WTC11 (cell line): ENCODE data around the gene GABRR2.

Experiments used
- ATF2 ChIP-seq: sonication (generic); formaldehyde crosslinking; IDR thresholded peaks from 2 replicates; pipeline ENCODE4 v1.8.1; 2022; ENCODE audit warnings: low read depth, missing genetic modification reagents, borderline replicate concordance
- CBFB ChIP-seq: sonication (generic); formaldehyde crosslinking; IDR thresholded peaks from 2 replicates; pipeline ENCODE4 v1.8.1; 2022; ENCODE audit warnings: mild to moderate bottlenecking, low read depth, missing genetic modification reagents
- CREM ChIP-seq: sonication (generic); formaldehyde crosslinking; IDR thresholded peaks from 2 replicates; pipeline ENCODE4 v1.8.1; 2022; ENCODE audit warnings: mild to moderate bottlenecking, missing genetic modification reagents, moderate library complexity
- CTCF ChIP-seq: fragments of 200-600 bp; IDR thresholded peaks from 2 replicates; pipeline ENCODE4 v1.8.0; 2022; ENCODE audit warnings: antibody characterized with exemption
- FOXP1 ChIP-seq: sonication (generic); formaldehyde crosslinking; IDR thresholded peaks from 2 replicates; pipeline ENCODE4 v1.8.0; 2022; ENCODE audit warnings: missing genetic modification reagents, mild to moderate bottlenecking, moderate library complexity, borderline replicate concordance
- MXD4 ChIP-seq: fragments of 250-450 bp; sonication (Bioruptor Pico); IDR thresholded peaks from 2 replicates; pipeline ENCODE4 v1.8.0; 2021; ENCODE audit warnings: mild to moderate bottlenecking, moderate library complexity, borderline replicate concordance
- USF2 ChIP-seq: sonication (generic); formaldehyde crosslinking; IDR thresholded peaks from 2 replicates; pipeline ENCODE4 v1.8.1; 2023; ENCODE audit warnings: mild to moderate bottlenecking, missing genetic modification reagents, moderate library complexity
- ZNF232 ChIP-seq: sonication (generic); formaldehyde crosslinking; IDR thresholded peaks from 2 replicates; pipeline ENCODE4 v1.8.0; 2022; ENCODE audit warnings: mild to moderate bottlenecking, missing genetic modification reagents
- TF ChIP-seq, protein P1 (sequence below): sonication (generic); formaldehyde crosslinking; conservative IDR thresholded peaks from 2 replicates; pipeline ENCODE4 v1.8.1; 2022; ENCODE audit warnings: mild to moderate bottlenecking, missing genetic modification reagents

GRCh38 chr6:89284081-89284480 lies 31.0 kb downstream of the GABRR2 start:
- TF ChIP-seq CTCF (no peak), USF2 (CRISPR knock-in tag) (no peak), MXD4 (no peak), ATF2 (no peak), ZNF232 (no peak), CBFB (CRISPR knock-in tag) (no peak), CREM (CRISPR knock-in tag) (no peak), FOXP1 (CRISPR knock-in tag) (no peak)
- TF ChIP-seq, protein P1, sequence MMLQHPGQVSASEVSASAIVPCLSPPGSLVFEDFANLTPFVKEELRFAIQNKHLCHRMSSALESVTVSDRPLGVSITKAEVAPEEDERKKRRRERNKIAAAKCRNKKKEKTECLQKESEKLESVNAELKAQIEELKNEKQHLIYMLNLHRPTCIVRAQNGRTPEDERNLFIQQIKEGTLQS (CRISPR knock-in tag): no peak
